Lower leg skin (tissue), 3 donors: ENCODE results near the gene ROR2.

Experiments
- POLR2A ChIP-seq, 2 donors: fragments of 450-650 bp; IDR thresholded peaks; one replicate each; pipeline ENCODE4 v1.6.1; 2016 to 2017; ENCODE audit warnings: antibody characterized with exemption in 2 of 2, mild to moderate bottlenecking in 1 of 2, moderate library complexity in 1 of 2
- TF ChIP-seq, protein P1 (sequence below), 3 donors: fragments of 450-650 bp; IDR thresholded peaks; one replicate each; pipeline ENCODE4 v1.5.1; 2016; ENCODE audit warnings: antibody characterized with exemption in 3 of 3, mild to moderate bottlenecking in 3 of 3, moderate library complexity in 2 of 3

DNA sequence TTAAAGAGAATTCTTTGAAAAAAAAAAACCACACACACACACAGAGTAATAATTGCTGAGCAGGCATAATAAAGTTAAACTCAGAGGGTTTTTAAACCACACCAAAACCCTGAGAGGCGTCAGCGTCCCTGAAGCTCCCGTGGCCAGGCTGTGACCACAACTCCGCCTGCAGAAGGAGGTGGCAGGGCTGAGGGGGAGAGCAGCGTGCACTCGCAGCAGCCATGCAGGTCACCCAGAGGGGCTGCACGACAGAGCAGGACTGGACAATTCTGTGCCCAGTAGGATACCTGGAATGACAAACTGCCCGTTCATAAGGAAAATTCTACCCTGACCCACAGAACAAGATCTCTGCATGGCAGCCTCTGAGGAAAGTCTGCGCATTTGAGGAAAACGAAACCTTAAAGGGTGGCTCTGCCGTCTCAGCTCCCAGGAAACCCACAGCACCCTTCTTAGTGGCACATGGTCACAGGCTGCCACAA lies 44.0 kb downstream of the ROR2 start:
- TF ChIP-seq, protein P1, sequence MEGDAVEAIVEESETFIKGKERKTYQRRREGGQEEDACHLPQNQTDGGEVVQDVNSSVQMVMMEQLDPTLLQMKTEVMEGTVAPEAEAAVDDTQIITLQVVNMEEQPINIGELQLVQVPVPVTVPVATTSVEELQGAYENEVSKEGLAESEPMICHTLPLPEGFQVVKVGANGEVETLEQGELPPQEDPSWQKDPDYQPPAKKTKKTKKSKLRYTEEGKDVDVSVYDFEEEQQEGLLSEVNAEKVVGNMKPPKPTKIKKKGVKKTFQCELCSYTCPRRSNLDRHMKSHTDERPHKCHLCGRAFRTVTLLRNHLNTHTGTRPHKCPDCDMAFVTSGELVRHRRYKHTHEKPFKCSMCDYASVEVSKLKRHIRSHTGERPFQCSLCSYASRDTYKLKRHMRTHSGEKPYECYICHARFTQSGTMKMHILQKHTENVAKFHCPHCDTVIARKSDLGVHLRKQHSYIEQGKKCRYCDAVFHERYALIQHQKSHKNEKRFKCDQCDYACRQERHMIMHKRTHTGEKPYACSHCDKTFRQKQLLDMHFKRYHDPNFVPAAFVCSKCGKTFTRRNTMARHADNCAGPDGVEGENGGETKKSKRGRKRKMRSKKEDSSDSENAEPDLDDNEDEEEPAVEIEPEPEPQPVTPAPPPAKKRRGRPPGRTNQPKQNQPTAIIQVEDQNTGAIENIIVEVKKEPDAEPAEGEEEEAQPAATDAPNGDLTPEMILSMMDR (IDR thresholded peaks at IDR 0.05), result no peak
- no peak for TF ChIP-seq POLR2A (IDR thresholded peaks at IDR 0.05)
